Left cardiac atrium (tissue), 4 donors: Measurements from ENCODE around the gene MAP7D1. TPM values are rescaled to one million over a fixed set of nuclear protein-coding genes. Genes with fewer than 3 reads are reported as not detected.

Experiments used
- ATAC-seq, 2 donors: fragments of 200-7000 bp; cut with Tn5 transposase; one replicate each; pipeline ENCODE4 v1.9.1; 2020; ENCODE audit warnings: mild to moderate bottlenecking in 2 of 2, moderate library complexity in 2 of 2
- DNase-seq: peaks from one replicate; pipeline ENCODE4 v3.0.0-alpha.2; 2020
- intact Hi-C, 2 donors: fragments of 100-400 bp; cut with DNase I; formaldehyde crosslinking; loops; one replicate each; pipeline versions ENCODE4 v1.14.1 to v1.15.1; 2022 to 2023
- total RNA-seq, 2 donors: library from RNA; stranded (reverse); fragmentation: NEBNext Ultra II Directional; extraction: Animal tissue kit (Norgen Biotek cat#: 25700); gene quantifications; one replicate each; pipeline ENCODE4 v1.2.1, GENCODE V29; 2021
- donor health status: DM: no; HTN: yes; CAD: no.
- donor health status: DM: no; HTN: yes; CAD: no; lungs with severe emphysema.
- donor health status: DM: yes; HTN: yes; CAD: no.
- donor health status: Dilated cardiomyopathy.

MAP7D1 gene
- total RNA-seq, 2 donors from 2014 or later: 251 to 270 TPM

DNA sequence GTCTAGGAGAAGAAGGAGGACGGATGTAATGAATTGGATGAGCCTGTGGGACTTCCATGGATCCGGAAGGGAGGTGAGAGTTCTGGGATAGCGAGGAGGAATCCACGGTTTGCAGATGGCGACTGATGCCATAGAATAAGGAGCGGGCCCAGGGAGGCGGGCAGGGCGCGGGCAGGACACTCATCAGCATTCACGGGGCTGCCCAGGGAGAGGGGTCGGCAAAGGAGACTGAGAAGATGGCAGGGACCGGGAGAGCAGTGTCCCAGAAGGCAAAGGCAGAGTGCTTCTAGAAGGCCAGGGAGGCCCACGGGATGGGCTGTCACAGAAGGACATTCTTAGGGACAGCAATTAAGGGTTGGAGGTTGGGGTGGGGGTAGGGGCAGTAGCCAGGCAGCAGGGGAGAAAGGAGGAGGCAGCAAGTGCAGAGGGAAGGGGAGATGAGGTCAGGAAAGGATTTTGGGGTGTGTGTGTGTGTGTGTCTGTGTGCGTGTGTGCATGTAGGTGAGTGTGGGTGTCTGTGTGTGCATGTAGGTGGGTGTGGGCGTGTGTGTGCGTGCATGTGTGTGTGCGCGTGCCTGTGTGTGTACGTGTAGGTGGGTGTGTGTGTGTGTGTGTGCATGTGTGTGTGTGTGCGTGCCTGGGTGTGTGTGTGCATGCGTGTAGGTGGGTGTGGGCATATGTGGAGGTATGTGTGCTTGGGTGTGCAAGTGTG lies 29.8 kb upstream of the MAP7D1 start:
- intact Hi-C loops: no loop called here
- ATAC-seq: no peak
- no peak for DNase-seq

DNA sequence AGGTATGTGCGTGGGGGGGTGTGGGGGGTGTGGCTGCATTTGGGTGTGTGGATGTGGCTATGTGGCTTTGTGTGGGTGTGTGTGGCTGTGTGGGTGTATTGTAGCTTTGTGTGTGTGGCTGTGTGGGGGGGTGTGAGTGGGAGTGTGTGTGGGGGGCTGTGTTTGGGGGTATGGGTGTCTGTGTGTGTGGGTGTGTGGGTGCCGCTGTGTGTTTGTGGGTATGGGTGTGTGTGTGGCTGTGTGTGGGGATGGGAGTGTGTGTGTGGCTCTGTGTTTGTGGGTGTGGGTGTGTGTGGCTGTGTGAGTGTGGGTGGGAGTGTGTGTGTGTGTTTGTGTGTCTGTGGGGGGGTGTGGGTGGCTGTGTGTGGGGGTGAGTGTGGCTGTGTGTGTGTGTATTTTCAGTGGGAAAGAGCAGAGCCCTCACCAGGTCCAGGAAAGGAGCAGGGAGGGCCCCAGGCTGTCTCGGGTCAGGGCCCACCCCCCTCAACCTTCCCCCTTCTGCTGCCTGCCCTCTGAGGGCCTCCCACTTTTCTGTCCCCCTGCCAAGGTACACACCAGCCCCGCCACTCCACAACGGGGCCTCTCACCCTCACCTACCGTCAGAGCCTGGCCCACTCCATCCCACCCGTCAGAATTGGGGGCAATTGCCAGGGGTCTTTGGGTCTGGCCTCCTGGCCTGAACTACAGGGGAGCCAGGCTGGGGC lies 29.0 kb upstream of the MAP7D1 start:
- ATAC-seq (no peak), DNase-seq (no peak)
- intact Hi-C loops: no loop called here

DNA sequence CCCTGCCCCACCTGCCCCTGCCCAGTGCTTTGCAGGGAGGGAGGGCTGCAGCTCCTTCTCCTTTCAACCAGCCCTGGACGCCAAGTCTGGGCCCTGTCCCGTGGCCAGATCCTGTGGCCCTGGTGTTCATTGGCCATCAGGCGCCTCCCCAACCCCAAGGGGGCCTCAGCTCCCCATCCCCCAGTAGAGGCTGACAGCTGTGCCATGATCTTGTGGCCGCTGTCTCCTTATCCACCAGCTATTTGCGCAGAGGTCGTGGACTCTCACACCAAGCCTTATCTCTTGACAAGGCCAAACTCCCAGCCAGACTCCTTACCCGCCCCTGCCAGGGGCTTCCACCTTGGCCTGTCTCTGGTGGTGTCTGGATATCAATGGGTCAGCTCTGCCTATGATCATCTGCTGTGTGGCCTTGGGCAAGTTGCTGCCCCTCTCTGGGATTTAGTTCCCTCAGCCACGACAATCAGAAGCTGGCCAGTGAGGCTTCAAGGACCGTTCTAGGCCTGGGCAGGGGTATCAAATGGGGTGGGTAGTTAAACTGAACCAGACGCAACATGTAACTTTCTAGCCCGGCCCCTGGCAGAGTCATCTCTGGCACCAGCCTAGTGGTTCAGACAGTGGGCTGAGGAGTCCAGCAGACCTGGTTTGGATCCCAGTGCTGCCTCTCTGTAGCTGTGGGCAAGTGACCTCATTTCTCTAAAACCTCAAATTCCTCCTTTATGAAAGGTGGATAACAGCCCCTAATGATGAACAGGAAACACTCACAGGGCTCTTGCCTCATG lies 27.6 kb upstream of the MAP7D1 start:
- DNase-seq (no peak), ATAC-seq (no peak)
- intact Hi-C loops: no loop called here

DNA sequence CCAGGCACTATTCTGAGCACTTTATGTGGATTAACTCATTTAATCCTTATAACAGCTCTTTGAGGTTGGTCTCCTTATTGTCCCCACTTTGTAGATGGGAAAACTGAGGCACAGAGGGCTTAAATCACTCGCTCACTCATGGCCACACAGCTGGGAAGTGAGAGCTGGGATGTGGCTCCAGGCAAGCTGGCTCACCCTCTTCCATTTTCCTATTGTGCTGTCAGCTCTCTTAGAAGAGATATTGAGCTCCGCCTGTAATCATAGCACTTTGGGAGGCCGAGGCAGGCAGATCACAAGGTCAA lies 27.1 kb upstream of the MAP7D1 start:
- DNase-seq (no peak), ATAC-seq (no peak)
- intact Hi-C loops: no loop called here

DNA sequence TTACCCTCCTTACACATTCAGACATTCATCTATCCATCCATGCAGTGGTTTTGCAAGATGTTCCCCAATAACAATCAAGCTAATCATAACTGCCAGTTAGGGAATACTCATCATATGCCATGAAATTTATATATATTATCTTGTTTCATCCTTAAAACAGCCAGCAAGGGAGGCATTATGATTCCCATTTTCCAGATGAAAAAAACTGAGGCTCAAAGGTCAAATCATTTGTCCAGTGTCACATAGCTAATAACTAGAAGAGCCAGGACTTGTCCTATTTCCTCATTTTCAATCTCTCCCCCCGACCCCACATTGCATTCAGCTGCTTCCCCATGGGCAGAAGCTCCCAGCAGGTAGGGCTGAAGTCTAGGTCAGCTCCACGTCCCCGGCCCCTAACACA lies 23.9 kb upstream of the MAP7D1 start:
- intact Hi-C loops: no loop called here
- ATAC-seq: no peak

DNA sequence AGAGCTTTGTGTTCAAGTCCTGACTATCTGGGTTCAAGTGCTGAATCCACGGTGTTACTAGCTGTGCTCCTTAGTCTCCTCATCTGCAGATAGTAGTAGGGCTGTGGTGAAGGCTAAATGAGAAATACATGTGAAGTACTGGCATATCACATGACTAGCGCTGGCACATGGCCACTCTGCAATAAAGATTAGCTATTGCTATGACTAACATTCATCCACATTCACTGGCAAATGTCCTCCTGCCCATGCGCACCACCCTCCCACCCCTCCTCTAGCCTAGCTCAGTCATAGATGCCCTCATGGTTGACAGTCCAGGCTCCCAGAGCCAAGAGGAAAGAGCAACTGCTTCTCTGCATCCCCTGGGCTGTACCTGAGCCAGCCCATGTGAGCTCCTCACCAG lies 22.5 kb upstream of the MAP7D1 start:
- intact Hi-C loops: no loop called here
- DNase-seq (peak; percentile 79), ATAC-seq (peak in 1 of 2 donors; percentile 84)

More for the DNA sequence above, 23.9 kb upstream of the MAP7D1 start:
- no peak for DNase-seq

DNA sequence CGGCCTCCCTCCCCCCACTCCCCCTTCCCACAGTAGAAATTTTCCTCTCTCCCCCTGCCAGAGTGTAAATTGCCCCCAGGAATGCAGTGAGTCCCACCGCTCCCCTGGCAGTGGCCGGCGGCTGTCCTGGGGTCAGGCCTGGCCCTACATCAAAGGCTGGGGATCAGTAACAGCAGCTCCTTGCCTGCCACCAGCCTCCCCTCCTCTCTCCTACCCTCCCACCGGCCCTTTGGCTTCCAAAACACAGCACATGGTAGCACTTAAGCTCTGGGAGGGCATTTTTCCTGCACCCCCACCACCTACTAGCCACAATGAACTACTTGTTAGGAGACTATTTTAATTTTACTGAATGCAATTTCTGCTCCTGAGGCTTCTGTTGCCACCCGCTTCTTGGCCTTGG lies 21.9 kb upstream of the MAP7D1 start:
- no peak for DNase-seq
- intact Hi-C loops: loop anchor here in 1 of 2 donors (2.0 kb wide), 1 partner anchor 33 kb away; no protein-coding TSS in a partner anchor
- no peak for ATAC-seq

DNA sequence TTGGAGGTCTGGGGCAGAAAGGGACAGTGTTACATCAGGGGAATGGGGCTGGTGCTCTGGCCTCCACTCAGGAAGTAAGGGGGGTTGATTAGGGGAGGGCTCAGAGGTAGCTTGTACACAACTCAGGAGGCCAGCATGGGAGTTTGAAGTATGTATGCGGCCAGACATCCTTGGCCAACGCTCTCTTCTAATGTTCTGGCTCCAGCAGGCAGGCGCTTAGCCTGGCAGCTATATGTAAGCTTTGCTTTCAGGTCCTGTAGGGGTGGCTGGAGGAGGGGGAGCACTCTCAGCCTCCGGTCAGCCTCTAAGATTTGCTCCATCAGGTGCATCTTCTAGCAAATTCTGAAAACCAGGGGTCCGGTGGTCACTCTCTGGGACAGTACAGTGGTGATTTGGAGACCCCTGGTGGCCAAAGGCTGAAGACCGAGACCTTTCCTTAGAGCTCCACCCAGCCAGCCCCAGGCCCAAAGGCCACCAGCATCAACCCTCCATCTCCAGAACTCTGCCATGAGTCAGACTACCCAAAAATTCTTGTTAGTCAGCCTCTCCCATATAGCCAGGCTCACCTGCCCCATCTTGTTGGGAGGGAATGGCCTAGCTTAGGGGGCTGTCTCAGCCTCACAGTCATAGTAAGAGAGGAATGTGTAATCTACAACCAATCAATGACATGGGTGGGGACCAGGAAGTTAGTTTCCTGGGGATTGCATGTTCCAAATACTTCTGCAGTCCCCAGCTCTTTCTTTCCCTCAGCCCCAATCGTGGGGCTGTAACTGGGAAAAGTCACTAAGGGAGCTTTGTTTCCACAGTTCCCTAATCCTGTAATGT lies 21.2 kb upstream of the MAP7D1 start:
- ATAC-seq (peak; percentile 65 to 75), DNase-seq (peak; percentile 61)
- intact Hi-C loops: loop anchor here in 1 of 2 donors (2.0 kb wide), 1 partner anchor 34 kb away; no protein-coding TSS in a partner anchor

DNA sequence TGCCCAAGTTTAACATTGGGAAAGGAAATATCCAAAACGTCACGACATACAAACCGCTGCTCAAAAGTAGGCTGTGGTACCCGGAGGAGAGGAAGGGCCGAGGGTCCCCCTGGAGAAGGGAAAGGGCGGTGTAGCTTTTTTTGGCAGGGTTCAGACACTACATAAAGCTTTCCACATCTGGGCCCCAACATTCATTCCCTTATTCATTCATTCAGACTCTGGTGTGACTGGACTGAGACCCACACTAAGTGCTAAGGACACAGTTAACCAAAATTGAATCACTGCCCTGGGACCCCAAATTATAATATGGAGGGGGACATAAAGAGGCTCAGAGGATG lies 20.7 kb upstream of the MAP7D1 start:
- DNase-seq (no peak), ATAC-seq (no peak)
- intact Hi-C loops: loop anchor here in 1 of 2 donors (2.0 kb wide), 1 partner anchor 34 kb away; no protein-coding TSS in a partner anchor

DNA sequence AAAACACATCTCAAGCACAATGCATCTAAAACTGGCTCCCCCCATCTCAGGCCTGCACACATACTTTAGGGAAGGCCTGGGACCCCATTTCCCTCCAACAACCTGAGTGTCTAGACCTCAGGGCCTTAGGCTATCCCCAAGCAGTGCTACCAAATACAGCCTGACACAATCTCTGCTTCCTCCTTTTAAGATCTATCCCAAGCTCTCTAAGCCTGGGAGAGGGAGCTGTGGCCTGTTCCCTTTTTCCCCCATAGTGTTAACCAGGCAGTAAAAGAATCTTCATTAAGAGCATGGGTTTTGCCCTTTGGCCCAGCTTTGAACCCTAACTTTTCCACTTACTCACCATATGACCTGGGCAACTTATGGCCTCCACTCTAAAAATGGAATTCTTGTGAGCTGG lies 20.2 kb upstream of the MAP7D1 start:
- intact Hi-C loops: loop anchor here in 1 of 2 donors (2.0 kb wide), 1 partner anchor 35 kb away; no protein-coding TSS in a partner anchor

DNA sequence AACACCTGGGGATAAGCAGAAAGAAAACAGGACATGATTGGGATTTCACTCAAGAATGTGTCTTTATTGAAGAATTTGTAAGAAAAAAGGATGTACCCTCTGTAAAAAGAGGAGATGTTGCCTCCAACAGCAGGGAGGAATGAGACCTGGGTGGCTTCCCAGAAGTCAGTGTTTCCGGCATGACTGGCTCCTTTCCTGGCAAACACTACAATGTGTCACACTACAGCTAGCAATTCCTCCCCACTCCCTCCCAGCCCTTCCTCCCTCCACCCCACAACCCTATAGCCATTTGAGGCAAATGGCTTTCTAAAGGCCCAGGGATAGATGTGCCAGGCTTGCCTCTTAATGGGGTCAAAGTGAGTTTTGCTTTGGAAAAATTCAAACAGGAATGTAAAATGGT lies 19.4 kb upstream of the MAP7D1 start:
- intact Hi-C loops: no loop called here
- ATAC-seq (peak; percentile 63 to 73), DNase-seq (peak; percentile 67)

More for the DNA sequence above, 20.2 kb upstream of the MAP7D1 start:
- ATAC-seq (no peak), DNase-seq (no peak)

DNA sequence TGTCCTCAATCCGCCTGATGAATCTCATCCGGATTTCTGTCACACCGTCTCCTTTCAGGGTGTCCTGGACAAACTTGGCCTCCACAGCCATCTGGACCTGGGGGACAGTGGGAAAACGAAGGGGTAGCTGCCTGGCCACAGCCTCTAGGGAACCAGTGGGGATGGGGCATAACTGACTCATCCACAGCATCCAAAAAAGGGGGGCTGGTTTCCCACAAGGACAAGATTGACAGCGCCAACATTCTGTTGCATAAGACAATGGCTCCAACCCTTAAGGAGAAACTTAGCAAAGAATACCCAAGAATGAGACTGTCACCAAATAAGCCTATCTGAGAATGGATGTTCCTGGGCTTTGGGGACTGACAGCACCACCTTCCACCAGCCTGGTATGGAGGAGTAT lies 18.7 kb upstream of the MAP7D1 start:
- intact Hi-C loops: no loop called here
- ATAC-seq (no peak), DNase-seq (no peak)

DNA sequence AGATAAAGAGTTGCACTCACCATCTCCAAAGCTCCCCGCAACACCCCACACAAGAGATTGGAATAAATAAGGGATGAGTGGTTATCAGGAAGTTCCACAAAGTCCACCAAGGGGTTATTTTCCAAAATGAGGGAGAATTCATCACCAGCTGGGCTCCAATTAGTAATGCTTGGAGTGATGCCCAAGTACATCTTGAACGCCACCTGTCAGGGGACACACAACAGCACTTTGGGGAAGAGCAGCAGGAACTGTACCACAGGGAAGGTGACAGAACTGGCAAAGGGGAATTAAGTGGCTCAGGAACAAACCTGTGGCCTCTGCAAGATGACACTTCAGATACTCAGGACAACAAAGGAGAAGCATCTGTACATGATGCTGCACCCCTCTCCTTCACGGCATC lies 18.2 kb upstream of the MAP7D1 start:
- intact Hi-C loops: no loop called here
- no peak for DNase-seq
- ATAC-seq: no peak

DNA sequence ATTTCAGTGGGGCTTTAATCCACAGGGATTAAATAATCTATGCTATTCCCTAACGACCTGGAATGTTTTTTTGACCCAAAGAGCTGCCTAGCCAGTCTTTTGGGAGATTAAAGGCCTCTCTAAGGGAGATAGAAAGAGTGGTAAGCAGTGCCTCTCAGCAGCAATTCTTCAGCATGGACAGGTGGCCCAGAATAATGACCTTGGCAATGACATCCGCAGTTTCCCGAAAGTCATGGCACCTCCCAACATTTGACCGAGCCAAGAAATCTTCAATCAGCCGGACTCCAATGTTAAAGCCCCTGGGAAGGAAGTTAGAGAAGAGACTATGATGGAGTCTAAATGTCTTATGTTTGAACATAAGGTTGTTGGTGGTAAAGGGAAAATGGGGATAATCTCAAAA lies 16.4 kb upstream of the MAP7D1 start:
- intact Hi-C loops: no loop called here
- DNase-seq: no peak
- no peak for ATAC-seq

DNA sequence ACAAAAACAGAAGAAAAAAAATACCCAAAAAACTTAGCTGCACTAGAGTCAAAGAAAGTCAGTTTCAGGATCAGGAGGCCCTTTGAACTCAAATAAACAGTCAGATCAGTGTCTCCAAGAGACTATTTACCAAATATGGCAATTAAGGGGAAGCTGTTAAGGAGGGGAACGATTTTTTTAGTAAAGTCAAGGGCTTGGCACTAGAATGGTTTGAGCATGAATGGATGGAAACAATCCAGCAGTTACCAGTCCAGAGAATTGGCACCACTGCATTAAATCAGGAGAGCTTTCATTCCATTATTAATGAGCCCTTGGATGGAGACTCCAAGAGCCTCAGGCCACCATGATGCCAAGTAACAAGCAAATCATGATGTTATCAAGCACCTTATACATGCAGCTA lies 13.8 kb upstream of the MAP7D1 start:
- intact Hi-C loops: no loop called here
- DNase-seq: no peak

DNA sequence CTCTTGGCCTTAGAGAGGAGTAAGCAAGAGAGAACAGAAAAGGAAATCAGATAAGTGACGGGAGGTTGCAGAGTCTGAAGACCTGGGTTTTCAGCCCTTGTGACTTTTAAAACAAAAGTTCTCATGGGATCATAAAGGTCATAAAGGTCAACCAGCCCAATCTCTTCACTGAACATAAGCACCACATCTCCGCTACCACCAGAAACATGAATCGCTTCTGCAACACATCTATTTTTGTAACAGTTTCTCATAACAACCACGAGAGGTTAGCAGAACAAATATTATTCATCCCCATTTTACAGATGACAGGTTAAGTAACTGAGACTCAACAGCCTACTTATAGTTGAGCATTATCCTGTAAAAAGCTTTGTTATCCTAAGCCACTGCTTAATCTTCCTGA lies 12.5 kb upstream of the MAP7D1 start:
- DNase-seq (no peak), ATAC-seq (no peak)
- intact Hi-C loops: no loop called here

More for the DNA sequence above, 13.8 kb upstream of the MAP7D1 start:
- peak; percentile 17 to 60 for ATAC-seq

DNA sequence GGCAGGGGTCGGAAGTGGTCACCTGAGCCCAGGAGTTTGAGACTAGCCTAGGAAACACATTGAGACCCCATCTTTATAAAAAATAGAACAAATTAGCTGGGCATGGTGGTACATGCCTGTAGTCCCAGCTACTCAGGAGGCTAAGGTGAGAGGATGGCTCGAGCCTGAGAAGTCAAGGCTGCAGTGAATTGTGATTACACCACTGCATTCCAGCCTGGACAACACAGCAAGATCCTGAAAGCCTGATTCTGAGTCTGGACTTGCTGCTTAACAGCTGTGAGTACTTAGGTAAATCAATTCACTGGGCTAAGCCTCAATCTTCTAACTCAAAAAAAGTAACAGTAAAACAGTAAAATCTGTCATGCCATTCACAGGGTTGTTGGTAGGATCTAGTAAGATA lies 11.5 kb upstream of the MAP7D1 start:
- no peak for DNase-seq
- no peak for ATAC-seq
- intact Hi-C loops: no loop called here

DNA sequence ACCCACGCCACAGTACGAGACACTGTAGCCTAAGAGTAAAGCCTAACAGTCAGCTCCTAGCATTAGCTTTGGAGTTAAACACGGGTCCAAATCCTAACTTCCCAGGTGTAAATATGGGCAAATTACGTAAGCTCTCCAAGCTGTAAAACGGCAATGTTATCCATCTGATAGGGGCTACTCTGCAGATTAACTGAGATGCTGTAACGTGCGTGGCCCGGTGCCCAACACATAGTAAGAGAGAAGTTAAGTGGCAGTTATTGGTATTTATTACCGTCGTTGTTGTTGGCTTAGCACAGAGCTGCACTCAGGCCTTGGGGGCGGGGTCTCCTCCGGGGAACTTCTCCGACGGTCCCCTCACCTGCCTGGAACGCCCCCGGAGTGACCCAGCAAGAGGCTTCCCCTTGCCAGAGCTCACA lies 7.1 kb upstream of the MAP7D1 start:
- ATAC-seq: no peak
- intact Hi-C loops: loop anchor here in 1 of 2 donors (1.0 to 5.0 kb wide), 2 partner anchors 39 to 273 kb away; no protein-coding TSS in a partner anchor
- DNase-seq: no peak
